ENCODE measurements around the gene DDX17. TPM values are rescaled to one million over a fixed set of nuclear protein-coding genes. Genes with fewer than 3 reads are reported as not detected.

DDX17 gene
- total and polyA plus RNA-seq, 2 of the 8 experiments (the other 6 are each of a cell fraction or from before 2014, with no cell fraction given), result 437 to 441 TPM

GRCh38 chr22:38446018-38446601, 60.0 kb downstream of the DDX17 start:
- Histone ChIP-seq H3K9ac (replicated peaks in 1 of 4; ENCODE audit: extremely low read depth in 1 of 4, low read depth in 3 of 4, low read length in 3 of 4) (no peak overlapping the region), H3K4me3 (ENCODE audit: extremely low read depth in 1 of 4, insufficient read depth in 2 of 4, low read depth in 3 of 4, low read length in 4 of 4) (no peak overlapping the region), H2BK20ac (ENCODE audit: low read length) (no peak overlapping the region), H3K36me3 (ENCODE audit: control insufficient read depth in 2 of 4, insufficient read depth in 4 of 4, low read length in 3 of 4) (no peaks in the 10 kb centered on the region), H3K14ac (ENCODE audit: insufficient read length) (no peak overlapping the region), H4K5ac (ENCODE audit: insufficient read length, low read depth, low read length) (no peak overlapping the region), H3K4me2 (ENCODE audit: insufficient read depth in 1 of 2, low read depth in 2 of 2, low read length in 2 of 2) (no peak overlapping the region), H2AFZ (ENCODE audit: low read length) (no peak overlapping the region), H3K79me1 (ENCODE audit: low read depth, low read length) (no peaks in the 10 kb centered on the region), H3K56ac (replicated peaks; ENCODE audit: insufficient read length, low read depth, low read length) (no peak overlapping the region), H2AK5ac (ENCODE audit: low read depth, low read length) (no peak overlapping the region), H2BK120ac (replicated peaks; ENCODE audit: low read depth, low read length) (no peak overlapping the region), H4K8ac (ENCODE audit: extremely low read depth, insufficient read depth, low read length) (no peak overlapping the region; the same call in 1 of the 2 replicates), H3K4me1 (replicated peaks in 1 of 4; ENCODE audit: control insufficient read depth in 3 of 4, insufficient read depth in 4 of 4, low read length in 3 of 4) (no peaks in the 10 kb centered on the region; a peak in 2 of 7 replicates), H3K23me2 (ENCODE audit: low read depth, low read length) (no peaks in the 10 kb centered on the region), H3K79me2 (ENCODE audit: control insufficient read depth in 1 of 2, insufficient read depth in 2 of 2, low read length in 2 of 2) (no peaks in the 10 kb centered on the region), H3K4ac (replicated peaks; ENCODE audit: insufficient read length, low read depth, low read length) (no peak overlapping the region), H4K91ac (replicated peaks; ENCODE audit: insufficient read length, low read length) (no peak overlapping the region), H2BK5ac (ENCODE audit: low read depth, low read length) (no peak overlapping the region), H3K18ac (ENCODE audit: extremely low read depth, low read length) (no peak overlapping the region), H3K23ac (ENCODE audit: insufficient read length) (no peak overlapping the region), H3K27ac (ENCODE audit: low read depth, low read length) (no peak overlapping the region), H3K9me3 (ENCODE audit: insufficient read depth in 2 of 2, low read depth in 1 of 2, low read length in 1 of 2) (no peaks in the 10 kb centered on the region), H2BK12ac (ENCODE audit: low read depth, low read length) (no peak overlapping the region), H2BK15ac (ENCODE audit: low read length) (no peak overlapping the region), H4K20me1 (replicated peaks in 1 of 2; ENCODE audit: control insufficient read depth in 1 of 2, insufficient read depth in 2 of 2, low read length in 2 of 2) (peaks cover 0 to 4% of the 10 kb centered on the region in 2 experiments), H3K27me3 (replicated peaks in 1 of 4; ENCODE audit: control insufficient read depth in 3 of 4, extremely low read depth in 1 of 4, insufficient read depth in 3 of 4, low read length in 3 of 4) (peaks cover 0 to 3% (median 0%) of the 10 kb centered on the region in 4 experiments; a peak in 2 of 7 replicates)
- TF ChIP-seq ATF2 (IDR thresholded peaks at IDR 0.05; ENCODE audit: low read length) (no peak), NRF1 (IDR thresholded peaks at IDR 0.05; ENCODE audit: low read depth, low read length) (no peak), CHD2 (IDR thresholded peaks at IDR 0.05; ENCODE audit: low read length) (no peak), GABPA (IDR thresholded peaks at IDR 0.05; ENCODE audit: borderline replicate concordance, insufficient read depth, low read length) (no peak), RBBP5 (IDR thresholded peaks at IDR 0.05; ENCODE audit: borderline replicate concordance, low read depth, low read length) (no peak), YY1 (IDR thresholded peaks at IDR 0.05; ENCODE audit: low read depth, low read length) (no peak), JUND (IDR thresholded peaks at IDR 0.05; ENCODE audit: low read length) (no peak), SP1 (IDR thresholded peaks at IDR 0.05; ENCODE audit: low read depth, low read length) (no peak), MAFK (IDR thresholded peaks at IDR 0.05; ENCODE audit: low read depth, low read length) (no peak), SIN3A (conservative IDR thresholded peaks at IDR 0.05 in 1 of 2, IDR thresholded peaks at IDR 0.05 in 1 of 2; ENCODE audit: low read depth in 1 of 2, low read length in 2 of 2) (no peak)
- DNase-seq (ENCODE audit: low read depth in 1 of 2, low spot score in 2 of 2) (no peak), FAIRE-seq (no peak)
- ChIA-PET CTCF (ENCODE audit: partially characterized antibody) (interaction anchor here (0.7 to 7.4 kb wide), 7 partner anchors 11 to 125 kb away, joined by 3 to 78 read pairs (median 4); partner anchors contain the start of genes DMC1 and KDELR3), POLR2A (ENCODE audit: partially characterized antibody) (interaction anchor here (0.6 to 3.3 kb wide), 8 partner anchors 9 to 46 kb away, joined by 3 to 11 read pairs (median 4); no protein-coding TSS in a partner anchor)
- 93% methylated on average over 9 of the region's 9 CpGs; no CpG with 5 or more reads in 1 of the 2 experiments for WGBS, 2 experiments (ENCODE audit: extremely low coverage in 1 of 2, insufficient coverage in 1 of 2, insufficient read length in 1 of 2, insufficient replicate concordance in 2 of 2, low coverage in 1 of 2, low lambda C conversion rate in 2 of 2, missing lambda C conversion rate in 1 of 2)
